Erythroblast (primary cell): Measurements from ENCODE around the gene PYDC2.

Experiments used
- DNase-seq, 2 experiments: peaks; one replicate each; lab custom pipeline; 2025; lab: John Stamatoyannopoulos, UW
- GATA1 ChIP-seq: IDR thresholded peaks from 2 replicates; pipeline ENCODE4 v1.6.1; 2011; ENCODE audit warnings: low read depth, mild to moderate bottlenecking, control low read depth, low read length, moderate library complexity
- POLR2A ChIP-seq: IDR thresholded peaks from 2 replicates; pipeline ENCODE4 v1.6.1; 2011; ENCODE audit warnings: mild to moderate bottlenecking, low read length

PYDC2 gene

DNA sequence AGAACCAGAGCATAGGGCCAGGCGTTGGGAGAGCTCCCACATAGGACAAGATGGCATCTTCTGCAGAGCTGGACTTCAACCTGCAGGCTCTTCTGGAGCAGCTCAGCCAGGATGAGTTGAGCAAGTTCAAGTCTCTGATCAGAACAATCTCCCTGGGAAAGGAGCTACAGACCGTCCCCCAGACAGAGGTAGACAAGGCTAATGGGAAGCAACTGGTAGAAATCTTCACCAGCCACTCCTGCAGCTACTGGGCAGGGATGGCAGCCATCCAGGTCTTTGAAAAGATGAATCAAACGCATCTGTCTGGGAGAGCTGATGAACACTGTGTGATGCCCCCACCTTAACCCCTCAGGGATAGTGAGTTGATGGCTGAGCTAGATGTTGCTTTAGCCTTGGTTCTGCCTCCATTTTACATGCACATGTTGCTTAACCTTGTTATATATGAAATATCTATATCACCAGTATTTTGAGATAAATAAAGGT lies at the start of gene PYDC2:
Gene PYDC2 (plus strand): TSS at position 51 of the 483 bp plus-strand sequence. CDS start 0 bp downstream, at position 51.
- TF ChIP-seq POLR2A, result no peak
- no peak for TF ChIP-seq GATA1

GRCh38 chr3:191412759-191413158 lies 48.2 kb upstream of the PYDC2 start:
- no peak for TF ChIP-seq POLR2A
- DNase-seq, result no peak

More for the DNA sequence above, at the start of gene PYDC2:
- DNase-seq, result no peak

GRCh38 chr3:191414286-191414685 lies 46.7 kb upstream of the PYDC2 start:
- no peak for DNase-seq
- TF ChIP-seq POLR2A (no peak), GATA1 (no peak)

GRCh38 chr3:191414732-191415131 lies 46.2 kb upstream of the PYDC2 start:
- TF ChIP-seq GATA1 (no peak), POLR2A (no peak)
- DNase-seq, result no peak

DNA sequence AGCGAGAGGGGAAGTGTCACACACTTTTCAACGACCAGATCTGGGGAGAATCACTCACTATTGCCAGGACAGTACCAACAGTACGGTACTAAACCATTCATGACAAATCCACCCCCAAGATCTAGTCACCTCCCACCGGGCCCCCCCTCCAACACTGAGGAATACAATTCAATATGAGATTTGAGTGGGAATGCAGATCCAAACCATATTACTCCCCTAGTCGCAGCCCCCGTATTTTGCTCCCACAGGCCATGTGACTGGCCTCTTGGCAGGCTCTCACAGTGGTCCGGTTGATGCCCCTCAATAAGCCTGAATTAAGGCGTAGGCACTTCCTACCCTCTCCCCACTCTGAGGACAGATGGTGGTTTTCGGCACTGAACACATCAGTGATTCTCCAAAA lies 45.4 kb upstream of the PYDC2 start:
- TF ChIP-seq GATA1 (no peak), POLR2A (no peak)

DNA sequence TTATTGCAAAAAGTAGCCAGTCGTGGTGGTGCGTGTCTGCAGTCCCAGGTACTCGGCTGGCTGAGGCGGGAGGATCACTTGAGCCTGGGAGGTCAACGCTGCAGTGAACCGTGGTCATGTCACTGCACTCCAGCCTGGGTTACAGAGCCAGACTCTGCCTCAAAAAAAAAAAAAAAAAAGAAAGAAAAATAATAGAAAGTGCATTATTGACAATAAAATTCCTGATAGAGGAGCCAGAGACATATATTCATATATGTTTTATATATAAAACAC lies 43.6 kb upstream of the PYDC2 start:
- DNase-seq, result no peak
- TF ChIP-seq GATA1 (no peak), POLR2A (no peak)

More for the DNA sequence above, 45.4 kb upstream of the PYDC2 start:
- no peak for DNase-seq

- no peak for DNase-seq
Observed at GRCh38 chr3:191420771-191421170, 40.2 kb upstream of the PYDC2 start.

GRCh38 chr3:191424881-191425280 lies 36.1 kb upstream of the PYDC2 start:
- no peak for DNase-seq
- no peak for TF ChIP-seq POLR2A
- TF ChIP-seq GATA1, result no peak

More at GRCh38 chr3:191420771-191421170, 40.2 kb upstream of the PYDC2 start:
- TF ChIP-seq GATA1, result no peak
- TF ChIP-seq POLR2A, result no peak

DNA sequence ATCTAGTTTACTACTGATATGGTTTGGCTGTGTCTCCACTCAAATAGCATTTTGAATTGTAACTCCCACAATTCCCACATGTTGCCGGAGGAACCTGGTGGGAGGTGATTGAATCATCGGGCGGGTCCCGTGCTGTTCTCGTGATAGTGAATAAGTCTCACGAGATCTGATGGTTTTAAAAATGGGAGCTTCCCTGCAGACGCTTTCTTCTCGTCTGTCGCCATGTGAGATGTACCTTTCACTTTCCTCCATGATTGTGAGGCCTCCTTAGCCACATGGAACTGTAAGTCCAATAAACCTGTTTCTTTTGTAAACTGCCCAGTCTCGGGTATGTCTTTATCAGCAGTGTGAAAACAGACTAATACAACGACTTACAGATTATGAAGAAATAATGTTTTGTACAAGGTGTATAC lies 35.6 kb upstream of the PYDC2 start:
- DNase-seq, result no peak
- TF ChIP-seq POLR2A (no peak), GATA1 (no peak)

GRCh38 chr3:191426311-191426710 lies 34.7 kb upstream of the PYDC2 start:
- no peak for DNase-seq
- TF ChIP-seq POLR2A (no peak), GATA1 (no peak)

DNA sequence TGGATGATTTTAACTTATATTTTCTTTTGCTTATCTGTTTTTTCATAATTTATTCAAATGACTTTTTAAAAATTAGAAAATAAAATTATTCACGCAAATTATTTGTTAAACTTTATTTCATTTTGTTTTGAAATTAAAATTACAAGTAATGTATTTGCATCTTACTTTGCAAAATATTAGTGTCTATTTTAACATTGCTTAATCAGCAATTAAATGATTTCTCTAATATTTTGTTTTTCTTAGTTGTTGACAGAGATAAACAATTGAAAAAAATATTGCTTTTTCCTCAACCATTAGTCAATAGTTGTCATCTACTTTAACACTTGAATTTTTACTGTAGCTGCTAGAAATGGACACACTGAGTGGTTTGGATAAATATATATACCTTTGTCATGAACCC lies 32.8 kb upstream of the PYDC2 start:
- no peak for DNase-seq
- TF ChIP-seq POLR2A, result no peak
- TF ChIP-seq GATA1, result no peak

DNA sequence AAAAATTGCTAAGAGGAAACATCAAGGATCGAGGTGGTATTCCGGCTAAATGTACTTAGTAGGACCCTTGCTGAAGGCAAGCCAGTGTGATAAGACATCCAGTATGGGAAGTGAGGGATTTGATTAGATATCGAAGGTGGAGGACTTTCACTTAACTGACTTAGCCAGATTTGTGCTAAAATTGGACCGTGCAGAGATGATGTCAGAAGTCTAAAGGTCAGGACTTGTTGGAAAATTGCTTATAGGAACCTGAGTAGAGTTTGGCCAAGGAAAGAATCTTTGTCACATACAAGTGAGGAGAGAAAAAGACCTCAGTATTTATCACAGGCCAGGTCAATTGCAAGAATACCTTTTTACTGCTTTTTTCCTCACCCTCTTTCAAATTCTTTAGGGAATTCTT lies 30.9 kb upstream of the PYDC2 start:
- no peak for DNase-seq

GRCh38 chr3:191431160-191431822 lies 29.7 kb upstream of the PYDC2 start:
- no peak for DNase-seq
- TF ChIP-seq POLR2A, result no peak
- TF ChIP-seq GATA1, result no peak

More for the DNA sequence above, 30.9 kb upstream of the PYDC2 start:
- no peak for TF ChIP-seq POLR2A
- no peak for TF ChIP-seq GATA1

- no peak for TF ChIP-seq POLR2A
Observed at GRCh38 chr3:191432162-191432561, 28.8 kb upstream of the PYDC2 start.

GRCh38 chr3:191434024-191434423 lies 26.9 kb upstream of the PYDC2 start:
- no peak for DNase-seq
- TF ChIP-seq GATA1 (no peak), POLR2A (no peak)

More at GRCh38 chr3:191432162-191432561, 28.8 kb upstream of the PYDC2 start:
- no peak for DNase-seq
